GM23338 (cell line): ENCODE results near the gene PDE10A. TPM values are rescaled to one million over a fixed set of nuclear protein-coding genes. Genes with fewer than 3 reads are reported as not detected.

ENCODE experiments used
- ATAC-seq: fragments of 200-7000 bp; cut with Tn5 transposase; 3 replicates; pipeline ENCODE4 v1.9.1; 2020
- DNase-seq: peaks from one replicate; pipeline ENCODE4 v3.0.0-alpha.2; 2015; ENCODE audit warnings: low spot score
- H2AFZ ChIP-seq: fragments of 200-600 bp; sonication (generic); 2 replicates; pipeline ENCODE4 v1.8.0; 2016; ENCODE audit warnings: antibody characterized with exemption, mild to moderate bottlenecking, moderate library complexity
- H3F3A ChIP-seq: fragments of 200-600 bp; sonication (generic); replicated peaks from 2 replicates; pipeline ENCODE4 v1.8.0; 2017; ENCODE audit warnings: antibody characterized with exemption, mixed run types, low read depth
- H3K27ac ChIP-seq: fragments of 200-600 bp; sonication (generic); 2 replicates; pipeline ENCODE4 v1.6.1; 2016; ENCODE audit warnings: low read depth
- H3K27me3 ChIP-seq: fragments of 200-600 bp; sonication (generic); 2 replicates; pipeline ENCODE4 v1.8.0; 2016; ENCODE audit warnings: mild to moderate bottlenecking, mixed run types, moderate library complexity; ENCODE audit not compliant: insufficient read depth
- H3K36me3 ChIP-seq: fragments of 200-600 bp; sonication (generic); 2 replicates; pipeline ENCODE4 v1.8.0; 2016; ENCODE audit warnings: mild to moderate bottlenecking; ENCODE audit not compliant: insufficient read depth
- H3K4me1 ChIP-seq: fragments of 200-600 bp; sonication (generic); 2 replicates; pipeline ENCODE4 v1.8.0; 2016; ENCODE audit warnings: mild to moderate bottlenecking, moderate library complexity; ENCODE audit not compliant: insufficient read depth
- H3K4me2 ChIP-seq: fragments of 200-600 bp; sonication (generic); 2 replicates; pipeline ENCODE4 v1.7.1; 2017; ENCODE audit warnings: mixed run types
- H3K4me3 ChIP-seq: fragments of 200-600 bp; sonication (generic); 2 replicates; pipeline ENCODE4 v1.6.1; 2016; ENCODE audit warnings: mixed run types
- H3K79me2 ChIP-seq: fragments of 200-600 bp; sonication (generic); replicated peaks from 2 replicates; pipeline ENCODE4 v1.8.0; 2017; ENCODE audit warnings: mild to moderate bottlenecking; ENCODE audit not compliant: insufficient read depth
- H3K9me2 ChIP-seq: fragments of 200-600 bp; sonication (generic); 2 replicates; pipeline ENCODE4 v1.8.0; 2017; ENCODE audit not compliant: insufficient read depth
- H4K20me1 ChIP-seq: fragments of 200-600 bp; sonication (generic); replicated peaks from 2 replicates; pipeline ENCODE4 v1.8.0; 2017; ENCODE audit warnings: mild to moderate bottlenecking; ENCODE audit not compliant: insufficient read depth
- H3K27ac Mint-ChIP-seq: 2 replicates; pipeline ENCODE4 v1.8.0; 2020; ENCODE audit warnings: inconsistent platforms, mild to moderate bottlenecking, moderate library complexity, mixed read lengths
- H3K27me3 Mint-ChIP-seq: 3 replicates; pipeline ENCODE4 v1.8.0; 2022; ENCODE audit warnings: low read depth, mild to moderate bottlenecking, moderate library complexity, mixed read lengths, inconsistent platforms; ENCODE audit not compliant: insufficient read depth, poor library complexity
- H3K36me3 Mint-ChIP-seq: 3 replicates; pipeline ENCODE4 v1.8.0; 2021; ENCODE audit warnings: low read depth, mild to moderate bottlenecking, inconsistent platforms, moderate library complexity, mixed read lengths
- H3K4me1 Mint-ChIP-seq: 3 replicates; pipeline ENCODE4 v1.8.0; 2020; ENCODE audit warnings: mild to moderate bottlenecking, inconsistent platforms, mixed read lengths
- H3K4me3 Mint-ChIP-seq: 3 replicates; pipeline ENCODE4 v1.8.0; 2021; ENCODE audit warnings: moderate library complexity, mild to moderate bottlenecking, inconsistent platforms, mixed read lengths
- H3K9me3 Mint-ChIP-seq: 3 replicates; pipeline ENCODE4 v1.8.0; 2020; ENCODE audit warnings: moderate library complexity, mild to moderate bottlenecking, inconsistent platforms, mixed read lengths
- CREB1 ChIP-seq: fragments of 250-450 bp; sonication (Bioruptor Pico); IDR thresholded peaks from 2 replicates; pipeline ENCODE4 v1.5.0; 2020; ENCODE audit warnings: low read depth, mild to moderate bottlenecking, moderate library complexity
- EZH2 ChIP-seq: fragments of 200-600 bp; sonication (generic); IDR thresholded peaks from one replicate; pipeline ENCODE4 v1.8.0; 2017; ENCODE audit warnings: antibody characterized with exemption, mild to moderate bottlenecking, low read depth; ENCODE audit not compliant: unreplicated experiment
- EZH2phosphoT487 ChIP-seq: fragments of 200-600 bp; sonication (generic); IDR thresholded peaks from one replicate; pipeline ENCODE4 v1.8.1; 2018; ENCODE audit warnings: antibody characterized with exemption; ENCODE audit not compliant: unreplicated experiment
- JUNB ChIP-seq: IDR thresholded peaks from one replicate; pipeline ENCODE4 v1.6.1; 2016; ENCODE audit warnings: antibody characterized with exemption; ENCODE audit not compliant: unreplicated experiment
- NANOG ChIP-seq: IDR thresholded peaks from 2 replicates; pipeline ENCODE4 v1.6.1; 2016; ENCODE audit warnings: antibody characterized with exemption, borderline replicate concordance
- POLR2AphosphoS5 ChIP-seq: IDR thresholded peaks from 2 replicates; pipeline ENCODE4 v1.6.1; 2016; ENCODE audit warnings: antibody characterized with exemption, low read depth
- STAT1 ChIP-seq: IDR thresholded peaks from one replicate; pipeline ENCODE4 v1.6.1; 2016; ENCODE audit warnings: antibody characterized with exemption; ENCODE audit not compliant: unreplicated experiment
- ZNF114 ChIP-seq: fragments of 250-450 bp; sonication (Bioruptor Pico); IDR thresholded peaks from 2 replicates; pipeline ENCODE4 v1.5.0; 2020; ENCODE audit warnings: mild to moderate bottlenecking, moderate library complexity
- ZNF331 ChIP-seq: fragments of 250-450 bp; sonication (Bioruptor Pico); IDR thresholded peaks from 2 replicates; pipeline ENCODE4 v1.5.0; 2020; ENCODE audit warnings: low read depth, mild to moderate bottlenecking, moderate library complexity
- polyA plus RNA-seq: library from polyadenylated mRNA; unstranded; fragments of >200 nt; fragmentation: Nextera tagmentation; extraction: Ambion mirVana; gene quantifications from 2 replicates; pipeline ENCODE4 v1.2.1, GENCODE V29; 2016
- total RNA-seq: library from RNA; depleted of rRNA; stranded (reverse); fragments of >200 nt; shearing (Covaris generic); gene quantifications from 2 replicates; pipeline ENCODE4 v1.2.3, GENCODE V29; 2014
- TF ChIP-seq, protein P1 (sequence below): fragments of 250-450 bp; sonication (Bioruptor Pico); IDR thresholded peaks from 2 replicates; pipeline ENCODE4 v1.5.0; 2020; ENCODE audit warnings: mild to moderate bottlenecking, moderate library complexity
- TF ChIP-seq, protein P2 (sequence below), 2 experiments: fragments of 200-600 bp in 1 of 2; sonication (generic) in 1 of 2; conservative IDR thresholded peaks; 2 replicates each; pipeline versions ENCODE4 v1.5.1 to v1.6.1; 2016 to 2017; ENCODE audit warnings: antibody characterized with exemption in 2 of 2, low read depth in 2 of 2, mild to moderate bottlenecking in 2 of 2, moderate library complexity in 1 of 2
- TF ChIP-seq, protein P3 (sequence below): IDR thresholded peaks from one replicate; pipeline ENCODE4 v1.6.1; 2018; ENCODE audit warnings: antibody characterized with exemption; ENCODE audit not compliant: unreplicated experiment
- TF ChIP-seq, protein P4 (sequence below): IDR thresholded peaks from 2 replicates; pipeline ENCODE4 v1.6.1; 2016; ENCODE audit warnings: antibody characterized with exemption

PDE10A gene
- total and polyA plus RNA-seq, 2 experiments from 2014 or later, result 0.50 to 3.9 TPM

DNA sequence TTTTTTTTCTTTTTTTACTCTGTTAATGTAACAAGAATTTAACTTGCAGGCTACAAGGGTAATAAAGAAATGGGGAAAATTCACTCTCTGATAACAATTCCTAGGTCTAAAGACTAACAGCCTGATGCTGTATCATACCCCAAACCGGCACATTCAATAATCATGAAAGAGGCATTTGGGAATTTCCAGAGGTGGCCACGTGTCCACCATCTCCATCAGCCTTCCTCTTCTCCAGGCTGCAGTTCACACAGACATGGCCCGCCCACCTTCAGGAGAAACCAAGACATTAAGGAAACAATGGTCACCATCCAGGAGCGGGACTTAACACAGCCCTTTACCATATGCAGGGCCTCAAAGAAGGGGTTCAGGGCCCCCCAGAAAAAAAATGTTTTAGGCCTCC, 44.8 kb downstream of the PDE10A start:
- Histone ChIP-seq H3F3A (no peaks in the 10 kb centered on the region), H3K27me3 (no peaks in the 10 kb centered on the region), H3K79me2 (no peaks in the 10 kb centered on the region), H3K4me1 (peaks cover 21% of the 10 kb centered on the region), H2AFZ (no peak overlapping the region), H3K4me3 (no peak overlapping the region), H3K4me2 (no peak overlapping the region), H3K36me3 (no peaks in the 10 kb centered on the region), H3K27ac (no peak overlapping the region), H3K9me2 (no peaks in the 10 kb centered on the region; the same call in 1 of the 2 replicates), H4K20me1 (no peaks in the 10 kb centered on the region)
- no peaks in the 10 kb centered on the region for H3K9me3 Mint-ChIP-seq
- DNase-seq, result no peak
- no peak for ATAC-seq
- no peak for TF ChIP-seq JUNB
- no peak for TF ChIP-seq EZH2
- TF ChIP-seq ZNF331 (CRISPR knock-in tag), result no peak
- TF ChIP-seq, protein P1, sequence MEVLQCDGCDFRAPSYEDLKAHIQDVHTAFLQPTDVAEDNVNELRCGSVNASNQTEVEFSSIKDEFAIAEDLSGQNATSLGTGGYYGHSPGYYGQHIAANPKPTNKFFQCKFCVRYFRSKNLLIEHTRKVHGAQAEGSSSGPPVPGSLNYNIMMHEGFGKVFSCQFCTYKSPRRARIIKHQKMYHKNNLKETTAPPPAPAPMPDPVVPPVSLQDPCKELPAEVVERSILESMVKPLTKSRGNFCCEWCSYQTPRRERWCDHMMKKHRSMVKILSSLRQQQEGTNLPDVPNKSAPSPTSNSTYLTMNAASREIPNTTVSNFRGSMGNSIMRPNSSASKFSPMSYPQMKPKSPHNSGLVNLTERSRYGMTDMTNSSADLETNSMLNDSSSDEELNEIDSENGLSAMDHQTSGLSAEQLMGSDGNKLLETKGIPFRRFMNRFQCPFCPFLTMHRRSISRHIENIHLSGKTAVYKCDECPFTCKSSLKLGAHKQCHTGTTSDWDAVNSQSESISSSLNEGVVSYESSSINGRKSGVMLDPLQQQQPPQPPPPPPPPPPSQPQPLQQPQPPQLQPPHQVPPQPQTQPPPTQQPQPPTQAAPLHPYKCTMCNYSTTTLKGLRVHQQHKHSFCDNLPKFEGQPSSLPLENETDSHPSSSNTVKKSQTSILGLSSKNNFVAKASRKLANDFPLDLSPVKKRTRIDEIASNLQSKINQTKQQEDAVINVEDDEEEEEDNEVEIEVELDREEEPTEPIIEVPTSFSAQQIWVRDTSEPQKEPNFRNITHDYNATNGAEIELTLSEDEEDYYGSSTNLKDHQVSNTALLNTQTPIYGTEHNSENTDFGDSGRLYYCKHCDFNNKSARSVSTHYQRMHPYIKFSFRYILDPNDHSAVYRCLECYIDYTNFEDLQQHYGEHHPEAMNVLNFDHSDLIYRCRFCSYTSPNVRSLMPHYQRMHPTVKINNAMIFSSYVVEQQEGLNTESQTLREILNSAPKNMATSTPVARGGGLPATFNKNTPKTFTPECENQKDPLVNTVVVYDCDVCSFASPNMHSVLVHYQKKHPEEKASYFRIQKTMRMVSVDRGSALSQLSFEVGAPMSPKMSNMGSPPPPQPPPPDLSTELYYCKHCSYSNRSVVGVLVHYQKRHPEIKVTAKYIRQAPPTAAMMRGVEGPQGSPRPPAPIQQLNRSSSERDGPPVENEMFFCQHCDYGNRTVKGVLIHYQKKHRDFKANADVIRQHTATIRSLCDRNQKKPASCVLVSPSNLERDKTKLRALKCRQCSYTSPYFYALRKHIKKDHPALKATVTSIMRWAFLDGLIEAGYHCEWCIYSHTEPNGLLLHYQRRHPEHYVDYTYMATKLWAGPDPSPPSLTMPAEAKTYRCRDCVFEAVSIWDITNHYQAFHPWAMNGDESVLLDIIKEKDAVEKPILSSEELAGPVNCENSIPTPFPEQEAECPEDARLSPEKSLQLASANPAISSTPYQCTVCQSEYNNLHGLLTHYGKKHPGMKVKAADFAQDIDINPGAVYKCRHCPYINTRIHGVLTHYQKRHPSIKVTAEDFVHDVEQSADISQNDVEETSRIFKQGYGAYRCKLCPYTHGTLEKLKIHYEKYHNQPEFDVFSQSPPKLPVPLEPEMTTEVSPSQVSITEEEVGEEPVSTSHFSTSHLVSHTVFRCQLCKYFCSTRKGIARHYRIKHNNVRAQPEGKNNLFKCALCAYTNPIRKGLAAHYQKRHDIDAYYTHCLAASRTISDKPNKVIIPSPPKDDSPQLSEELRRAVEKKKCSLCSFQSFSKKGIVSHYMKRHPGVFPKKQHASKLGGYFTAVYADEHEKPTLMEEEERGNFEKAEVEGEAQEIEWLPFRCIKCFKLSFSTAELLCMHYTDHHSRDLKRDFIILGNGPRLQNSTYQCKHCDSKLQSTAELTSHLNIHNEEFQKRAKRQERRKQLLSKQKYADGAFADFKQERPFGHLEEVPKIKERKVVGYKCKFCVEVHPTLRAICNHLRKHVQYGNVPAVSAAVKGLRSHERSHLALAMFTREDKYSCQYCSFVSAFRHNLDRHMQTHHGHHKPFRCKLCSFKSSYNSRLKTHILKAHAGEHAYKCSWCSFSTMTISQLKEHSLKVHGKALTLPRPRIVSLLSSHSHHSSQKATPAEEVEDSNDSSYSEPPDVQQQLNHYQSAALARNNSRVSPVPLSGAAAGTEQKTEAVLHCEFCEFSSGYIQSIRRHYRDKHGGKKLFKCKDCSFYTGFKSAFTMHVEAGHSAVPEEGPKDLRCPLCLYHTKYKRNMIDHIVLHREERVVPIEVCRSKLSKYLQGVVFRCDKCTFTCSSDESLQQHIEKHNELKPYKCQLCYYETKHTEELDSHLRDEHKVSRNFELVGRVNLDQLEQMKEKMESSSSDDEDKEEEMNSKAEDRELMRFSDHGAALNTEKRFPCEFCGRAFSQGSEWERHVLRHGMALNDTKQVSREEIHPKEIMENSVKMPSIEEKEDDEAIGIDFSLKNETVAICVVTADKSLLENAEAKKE, result no peak
- TF ChIP-seq STAT1, result no peak
- TF ChIP-seq, protein P2, sequence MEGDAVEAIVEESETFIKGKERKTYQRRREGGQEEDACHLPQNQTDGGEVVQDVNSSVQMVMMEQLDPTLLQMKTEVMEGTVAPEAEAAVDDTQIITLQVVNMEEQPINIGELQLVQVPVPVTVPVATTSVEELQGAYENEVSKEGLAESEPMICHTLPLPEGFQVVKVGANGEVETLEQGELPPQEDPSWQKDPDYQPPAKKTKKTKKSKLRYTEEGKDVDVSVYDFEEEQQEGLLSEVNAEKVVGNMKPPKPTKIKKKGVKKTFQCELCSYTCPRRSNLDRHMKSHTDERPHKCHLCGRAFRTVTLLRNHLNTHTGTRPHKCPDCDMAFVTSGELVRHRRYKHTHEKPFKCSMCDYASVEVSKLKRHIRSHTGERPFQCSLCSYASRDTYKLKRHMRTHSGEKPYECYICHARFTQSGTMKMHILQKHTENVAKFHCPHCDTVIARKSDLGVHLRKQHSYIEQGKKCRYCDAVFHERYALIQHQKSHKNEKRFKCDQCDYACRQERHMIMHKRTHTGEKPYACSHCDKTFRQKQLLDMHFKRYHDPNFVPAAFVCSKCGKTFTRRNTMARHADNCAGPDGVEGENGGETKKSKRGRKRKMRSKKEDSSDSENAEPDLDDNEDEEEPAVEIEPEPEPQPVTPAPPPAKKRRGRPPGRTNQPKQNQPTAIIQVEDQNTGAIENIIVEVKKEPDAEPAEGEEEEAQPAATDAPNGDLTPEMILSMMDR (conservative IDR thresholded peaks at IDR 0.05; ENCODE audit: low read depth in 2 of 2), result no peak
- TF ChIP-seq NANOG, result no peak
- TF ChIP-seq CREB1 (CRISPR knock-in tag), result no peak
- TF ChIP-seq, protein P3, sequence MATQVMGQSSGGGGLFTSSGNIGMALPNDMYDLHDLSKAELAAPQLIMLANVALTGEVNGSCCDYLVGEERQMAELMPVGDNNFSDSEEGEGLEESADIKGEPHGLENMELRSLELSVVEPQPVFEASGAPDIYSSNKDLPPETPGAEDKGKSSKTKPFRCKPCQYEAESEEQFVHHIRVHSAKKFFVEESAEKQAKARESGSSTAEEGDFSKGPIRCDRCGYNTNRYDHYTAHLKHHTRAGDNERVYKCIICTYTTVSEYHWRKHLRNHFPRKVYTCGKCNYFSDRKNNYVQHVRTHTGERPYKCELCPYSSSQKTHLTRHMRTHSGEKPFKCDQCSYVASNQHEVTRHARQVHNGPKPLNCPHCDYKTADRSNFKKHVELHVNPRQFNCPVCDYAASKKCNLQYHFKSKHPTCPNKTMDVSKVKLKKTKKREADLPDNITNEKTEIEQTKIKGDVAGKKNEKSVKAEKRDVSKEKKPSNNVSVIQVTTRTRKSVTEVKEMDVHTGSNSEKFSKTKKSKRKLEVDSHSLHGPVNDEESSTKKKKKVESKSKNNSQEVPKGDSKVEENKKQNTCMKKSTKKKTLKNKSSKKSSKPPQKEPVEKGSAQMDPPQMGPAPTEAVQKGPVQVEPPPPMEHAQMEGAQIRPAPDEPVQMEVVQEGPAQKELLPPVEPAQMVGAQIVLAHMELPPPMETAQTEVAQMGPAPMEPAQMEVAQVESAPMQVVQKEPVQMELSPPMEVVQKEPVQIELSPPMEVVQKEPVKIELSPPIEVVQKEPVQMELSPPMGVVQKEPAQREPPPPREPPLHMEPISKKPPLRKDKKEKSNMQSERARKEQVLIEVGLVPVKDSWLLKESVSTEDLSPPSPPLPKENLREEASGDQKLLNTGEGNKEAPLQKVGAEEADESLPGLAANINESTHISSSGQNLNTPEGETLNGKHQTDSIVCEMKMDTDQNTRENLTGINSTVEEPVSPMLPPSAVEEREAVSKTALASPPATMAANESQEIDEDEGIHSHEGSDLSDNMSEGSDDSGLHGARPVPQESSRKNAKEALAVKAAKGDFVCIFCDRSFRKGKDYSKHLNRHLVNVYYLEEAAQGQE, result no peak
- TF ChIP-seq, protein P4, sequence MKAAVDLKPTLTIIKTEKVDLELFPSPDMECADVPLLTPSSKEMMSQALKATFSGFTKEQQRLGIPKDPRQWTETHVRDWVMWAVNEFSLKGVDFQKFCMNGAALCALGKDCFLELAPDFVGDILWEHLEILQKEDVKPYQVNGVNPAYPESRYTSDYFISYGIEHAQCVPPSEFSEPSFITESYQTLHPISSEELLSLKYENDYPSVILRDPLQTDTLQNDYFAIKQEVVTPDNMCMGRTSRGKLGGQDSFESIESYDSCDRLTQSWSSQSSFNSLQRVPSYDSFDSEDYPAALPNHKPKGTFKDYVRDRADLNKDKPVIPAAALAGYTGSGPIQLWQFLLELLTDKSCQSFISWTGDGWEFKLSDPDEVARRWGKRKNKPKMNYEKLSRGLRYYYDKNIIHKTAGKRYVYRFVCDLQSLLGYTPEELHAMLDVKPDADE, result no peak
- TF ChIP-seq POLR2AphosphoS5, result no peak
- no peak for TF ChIP-seq ZNF114
- TF ChIP-seq EZH2phosphoT487, result no peak
- H3K4me1 Mint-ChIP-seq, result peaks cover 7% of the 10 kb centered on the region
- no peak overlapping the region for H3K27ac Mint-ChIP-seq
- H3K27me3 Mint-ChIP-seq, result peaks cover 1% of the 10 kb centered on the region
- H3K4me3 Mint-ChIP-seq, result no peak overlapping the region
- no peaks in the 10 kb centered on the region for H3K36me3 Mint-ChIP-seq
